Activated T-helper 17 cell treated with anti-CD3 and anti-CD28 coated beads, Interleukin-2, amount 50 U/mL, for 72 hours (primary cell): Measurements from ENCODE around the gene THRAP3. TPM values are rescaled to one million over a fixed set of nuclear protein-coding genes. Genes with fewer than 3 reads are reported as not detected.
"Not testable (repeated sequence)": the region's sequence is repeated elsewhere in the genome, so short reads cannot be mapped to it uniquely, and the experiment has no call there.

ENCODE experiments used
- ATAC-seq: fragments of 150-1000 bp; cut with Tn5 transposase; replicated peaks from 2 replicates; pipeline ENCODE4 v1.10.0; 2021; ENCODE audit warnings: mild to moderate bottlenecking, moderate library complexity
- H3K27ac Mint-ChIP-seq: one replicate; pipeline ENCODE4 v1.8.0; 2022; ENCODE audit warnings: mixed read lengths
- H3K27me3 Mint-ChIP-seq: one replicate; pipeline ENCODE4 v1.8.0; 2022; ENCODE audit warnings: mixed read lengths
- H3K36me3 Mint-ChIP-seq: one replicate; pipeline ENCODE4 v1.8.0; 2022; ENCODE audit warnings: low read depth, mild to moderate bottlenecking, mixed read lengths
- H3K4me1 Mint-ChIP-seq: one replicate; pipeline ENCODE4 v1.8.0; 2022; ENCODE audit warnings: mixed read lengths
- H3K4me3 Mint-ChIP-seq: one replicate; pipeline ENCODE4 v1.8.0; 2022; ENCODE audit warnings: mild to moderate bottlenecking, mixed read lengths
- H3K9me3 Mint-ChIP-seq: one replicate; pipeline ENCODE4 v1.8.0; 2022; ENCODE audit warnings: mixed read lengths
- total RNA-seq, 2 donors: library from RNA; stranded (reverse); gene quantifications; one replicate each; pipeline ENCODE4 v1.2.3, GENCODE V29; 2022

THRAP3 gene
- 100 to 1,000 TPM; 115 to 152 TPM for total RNA-seq

- Mint-ChIP-seq H3K9me3 (no peaks in the 10 kb centered on the region), H3K36me3 (peaks cover 49% of the 10 kb centered on the region), H3K27ac (peak within 1 kb of the TSS; percentile 98), H3K27me3 (no peaks in the 10 kb centered on the region), H3K4me3 (peak within 1 kb of the TSS; percentile 98), H3K4me1 (peaks cover 17% of the 10 kb centered on the region)
- ATAC-seq, result peak; percentile 95
These were observed at the start of gene THRAP3 for GRCh38 chr1:36223996-36224536. Gene THRAP3 (plus strand): TSS chr1:36224443. CDS start chr1:36282564, 58,121 bp downstream.

- no peaks in the 10 kb centered on the region for H3K4me1 Mint-ChIP-seq
- H3K36me3 Mint-ChIP-seq, result peaks cover 89% of the 10 kb centered on the region
These were observed 49.5 kb upstream of the THRAP3 start for GRCh38 chr1:36174713-36175112.

GRCh38 chr1:36175137-36176095 is 48.8 kb upstream of the THRAP3 start:
- no peak overlapping the region for H3K27ac Mint-ChIP-seq
- ATAC-seq, result peak; percentile 6
- H3K9me3 Mint-ChIP-seq, result no peaks in the 10 kb centered on the region
- H3K4me3 Mint-ChIP-seq, result no peak overlapping the region
- no peaks in the 10 kb centered on the region for H3K27me3 Mint-ChIP-seq
- peaks cover 90% of the 10 kb centered on the region for H3K36me3 Mint-ChIP-seq
- no peaks in the 10 kb centered on the region for H3K4me1 Mint-ChIP-seq

More at GRCh38 chr1:36174713-36175112, 49.5 kb upstream of the THRAP3 start:
- H3K27ac Mint-ChIP-seq, result no peak overlapping the region
- no peak for ATAC-seq
- no peaks in the 10 kb centered on the region for H3K27me3 Mint-ChIP-seq
- H3K4me3 Mint-ChIP-seq, result no peak overlapping the region
- no peaks in the 10 kb centered on the region for H3K9me3 Mint-ChIP-seq

GRCh38 chr1:36176106-36176949 is 47.9 kb upstream of the THRAP3 start:
- H3K4me1 Mint-ChIP-seq, result no peaks in the 10 kb centered on the region
- H3K36me3 Mint-ChIP-seq, result peaks cover 90% of the 10 kb centered on the region
- no peaks in the 10 kb centered on the region for H3K9me3 Mint-ChIP-seq
- no peak for ATAC-seq
- no peak overlapping the region for H3K4me3 Mint-ChIP-seq
- H3K27me3 Mint-ChIP-seq, result no peaks in the 10 kb centered on the region
- H3K27ac Mint-ChIP-seq, result no peak overlapping the region

GRCh38 chr1:36177589-36178431 is 46.4 kb upstream of the THRAP3 start:
- Mint-ChIP-seq H3K27me3 (no peaks in the 10 kb centered on the region), H3K27ac (no peak overlapping the region), H3K4me1 (no peaks in the 10 kb centered on the region), H3K4me3 (no peak overlapping the region), H3K9me3 (no peaks in the 10 kb centered on the region), H3K36me3 (peaks cover 81% of the 10 kb centered on the region)
- no peak for ATAC-seq

- Mint-ChIP-seq H3K27me3 (no peaks in the 10 kb centered on the region), H3K4me3 (no peak overlapping the region), H3K27ac (no peak overlapping the region), H3K9me3 (no peaks in the 10 kb centered on the region), H3K36me3 (peaks cover 72% of the 10 kb centered on the region), H3K4me1 (no peaks in the 10 kb centered on the region)
- no peak for ATAC-seq
These were observed 45.6 kb upstream of the THRAP3 start for GRCh38 chr1:36178471-36179219.

GRCh38 chr1:36179220-36179600 is 45.0 kb upstream of the THRAP3 start:
- no peak for ATAC-seq
- H3K4me1 Mint-ChIP-seq, result no peaks in the 10 kb centered on the region
- H3K27me3 Mint-ChIP-seq, result no peaks in the 10 kb centered on the region
- no peaks in the 10 kb centered on the region for H3K9me3 Mint-ChIP-seq
- no peak overlapping the region for H3K4me3 Mint-ChIP-seq
- peaks cover 67% of the 10 kb centered on the region for H3K36me3 Mint-ChIP-seq
- no peak overlapping the region for H3K27ac Mint-ChIP-seq

GRCh38 chr1:36182734-36183133 is 41.5 kb upstream of the THRAP3 start:
- no peaks in the 10 kb centered on the region for H3K9me3 Mint-ChIP-seq
- no peak overlapping the region for H3K4me3 Mint-ChIP-seq

GRCh38 chr1:36183309-36183856 is 40.9 kb upstream of the THRAP3 start:
- Mint-ChIP-seq H3K27ac (peak overlapping the region; percentile 18), H3K4me3 (no peak overlapping the region), H3K27me3 (no peaks in the 10 kb centered on the region), H3K4me1 (peaks cover 5% of the 10 kb centered on the region), H3K9me3 (no peaks in the 10 kb centered on the region), H3K36me3 (peaks cover 35% of the 10 kb centered on the region)
- no peak for ATAC-seq

More at GRCh38 chr1:36182734-36183133, 41.5 kb upstream of the THRAP3 start:
- H3K27ac Mint-ChIP-seq, result peak overlapping the region; percentile 18
- no peak for ATAC-seq
- H3K4me1 Mint-ChIP-seq, result no peaks in the 10 kb centered on the region
- no peaks in the 10 kb centered on the region for H3K27me3 Mint-ChIP-seq
- H3K36me3 Mint-ChIP-seq, result peaks cover 38% of the 10 kb centered on the region

GRCh38 chr1:36187800-36188593 is 36.2 kb upstream of the THRAP3 start:
- H3K4me1 Mint-ChIP-seq, result peaks cover 5% of the 10 kb centered on the region
- no peaks in the 10 kb centered on the region for H3K27me3 Mint-ChIP-seq
- peak overlapping the region; percentile 13 for H3K4me3 Mint-ChIP-seq
- H3K36me3 Mint-ChIP-seq, result no peaks in the 10 kb centered on the region
- H3K9me3 Mint-ChIP-seq, result no peaks in the 10 kb centered on the region
- H3K27ac Mint-ChIP-seq, result peak overlapping the region; percentile 76
- ATAC-seq, result peak; percentile 99

- H3K27me3 Mint-ChIP-seq, H3K9me3 Mint-ChIP-seq, H3K4me3 Mint-ChIP-seq, H3K27ac Mint-ChIP-seq, H3K36me3 Mint-ChIP-seq, H3K4me1 Mint-ChIP-seq, ATAC-seq: not testable (repeated sequence)
These were observed 27.4 kb upstream of the THRAP3 start for GRCh38 chr1:36196805-36197204.

- Mint-ChIP-seq H3K27ac (no peak overlapping the region), H3K4me1 (no peaks in the 10 kb centered on the region)
These were observed 25.6 kb upstream of the THRAP3 start for GRCh38 chr1:36198641-36199040.

More at GRCh38 chr1:36198641-36199040, 25.6 kb upstream of the THRAP3 start:
- ATAC-seq, result no peak
- Mint-ChIP-seq H3K4me3 (no peak overlapping the region), H3K9me3 (no peaks in the 10 kb centered on the region), H3K27me3 (peaks cover 4% of the 10 kb centered on the region), H3K36me3 (no peaks in the 10 kb centered on the region)
